K562 (cell line): Measurements from ENCODE around the gene FGF12. TPM values are rescaled to one million over a fixed set of nuclear protein-coding genes. Genes with fewer than 3 reads are reported as not detected.

ENCODE experiments used
- ATAC-seq: fragments of 200-7000 bp; cut with Tn5 transposase; 3 replicates; pipeline ENCODE4 v1.9.1; 2020; ENCODE audit warnings: moderate library complexity
- BruUV-seq: library from RNA; stranded (reverse); fragments of 400-500 nt; replicated peaks from 2 replicates; lab custom pipeline; 2021; lab: Mats Ljungman, UMichigan
- CTCF ChIA-PET: fragments of 300-600 bp; formaldehyde crosslinking; extraction: SDS; loops from one replicate; lab custom pipeline; 2021; ENCODE audit warnings: low intra/inter-chr PET ratio; lab: Yijun Ruan, JAX
- POLR2A ChIA-PET: fragments of 300-600, 350-650 bp; sonication (Branson Sonifier 250); formaldehyde crosslinking; extraction: SDS; loops from one replicate; lab custom pipeline; 2021; ENCODE audit warnings: antibody characterized with exemption, inconsistent platforms; lab: Yijun Ruan, JAX
- DNase-seq, 4 experiments: peaks; one replicate each; pipeline versions ENCODE4 v3.0.0 to v3.0.0-alpha.2; 2011 to 2018; ENCODE audit warnings: low spot score in 3 of 4, mixed read lengths in 3 of 4; ENCODE audit errors: extremely low read depth in 1 of 4
- FAIRE-seq: peaks from 2 replicates; lab custom pipeline; 2011; peaks lifted over from hg19 to GRCh38; lab: Jason Lieb, UNC
- H2AFZ ChIP-seq: 2 replicates; pipeline ENCODE4 v1.6.0; 2011; ENCODE audit warnings: low read depth, low read length, control low read depth, inconsistent platforms
- H3K27ac ChIP-seq: fragments of 200-600 bp; 3 replicates; pipeline ENCODE4 v1.8.0; 2011; ENCODE audit warnings: low read depth, mild to moderate bottlenecking, control low read depth, inconsistent platforms, low read length, moderate library complexity, mixed read lengths; ENCODE audit errors: extremely low read depth
- H3K27me3 ChIP-seq, 2 experiments: fragments of 300-600 bp in 1 of 2; 2 replicates in 1 of 2; 3 replicates in 1 of 2; pipeline versions ENCODE4 v1.6.0 to v1.8.0; 2011; ENCODE audit warnings: inconsistent platforms in 2 of 2, low read length in 2 of 2, mild to moderate bottlenecking in 1 of 2, mixed read lengths in 1 of 2, moderate library complexity in 1 of 2; ENCODE audit not compliant: control insufficient read depth in 2 of 2, insufficient read depth in 2 of 2
- H3K36me3 ChIP-seq: fragments of 300-600 bp; 3 replicates; pipeline ENCODE4 v1.8.0; 2011; ENCODE audit warnings: mild to moderate bottlenecking, low read length, inconsistent platforms; ENCODE audit not compliant: control insufficient read depth, insufficient read depth
- H3K4me1 ChIP-seq, 2 experiments: fragments of 200-600 bp in 1 of 2; replicated peaks in 1 of 2; 2 replicates in 1 of 2; 3 replicates in 1 of 2; pipeline versions ENCODE4 v1.5.1 to v1.8.0; 2011; ENCODE audit warnings: inconsistent platforms in 2 of 2, low read length in 2 of 2, mild to moderate bottlenecking in 1 of 2, mixed read lengths in 1 of 2, moderate library complexity in 1 of 2; ENCODE audit not compliant: control insufficient read depth in 2 of 2, insufficient read depth in 2 of 2
- H3K4me2 ChIP-seq: 2 replicates; pipeline ENCODE4 v1.6.1; 2011; ENCODE audit warnings: low read length, control low read depth, inconsistent platforms, mixed read lengths; ENCODE audit not compliant: insufficient read depth
- H3K4me3 ChIP-seq: fragments of 200-600 bp; sonication (generic), shearing (Covaris generic); 2 replicates; pipeline ENCODE4 v1.5.1; 2016; ENCODE audit warnings: control low read depth, inconsistent platforms
- H3K79me2 ChIP-seq: fragments of 200-600 bp; 3 replicates; pipeline ENCODE4 v1.8.0; 2011; ENCODE audit warnings: low read length, inconsistent platforms; ENCODE audit not compliant: control insufficient read depth, insufficient read depth
- H3K9ac ChIP-seq, 2 experiments: 2 replicates each; pipeline versions ENCODE4 v1.6.0 to v1.6.1; 2011; ENCODE audit warnings: low read depth in 2 of 2, low read length in 2 of 2, control low read depth in 1 of 2, inconsistent platforms in 1 of 2, mild to moderate bottlenecking in 1 of 2, mixed read lengths in 1 of 2; ENCODE audit not compliant: insufficient read depth in 1 of 2
- H3K9me1 ChIP-seq: one replicate; pipeline ENCODE4 v1.6.0; 2011; ENCODE audit warnings: inconsistent platforms, mild to moderate bottlenecking, low read length, moderate library complexity; ENCODE audit not compliant: control insufficient read depth, insufficient read depth
- H3K9me3 ChIP-seq: replicated peaks from 2 replicates; pipeline ENCODE4 v1.5.1; 2011; ENCODE audit warnings: low read depth, low read length, inconsistent platforms; ENCODE audit not compliant: control insufficient read depth, insufficient read depth
- H4K20me1 ChIP-seq: replicated peaks from 2 replicates; pipeline ENCODE4 v1.6.1; 2011; ENCODE audit warnings: low read length, inconsistent platforms, mixed read lengths; ENCODE audit not compliant: control insufficient read depth, insufficient read depth
- ARID1B ChIP-seq: fragments of 450-650 bp; IDR thresholded peaks from 2 replicates; pipeline ENCODE4 v1.6.1; 2016; ENCODE audit warnings: antibody characterized with exemption, mild to moderate bottlenecking, inconsistent platforms
- NR2F6 ChIP-seq: fragments of 450-650 bp; formaldehyde crosslinking; IDR thresholded peaks from 2 replicates; pipeline ENCODE4 v1.4.0; 2020; ENCODE audit warnings: mild to moderate bottlenecking
- RFX5 ChIP-seq: IDR thresholded peaks from 2 replicates; pipeline ENCODE4 v1.6.1; 2011; ENCODE audit warnings: low read depth, mild to moderate bottlenecking, improper control_type of control experiment, low read length
- RUNX1 ChIP-seq: sonication (generic); IDR thresholded peaks from 2 replicates; pipeline ENCODE4 v1.6.1; 2016; ENCODE audit warnings: antibody characterized with exemption, low read depth
- SIN3B ChIP-seq: fragments of 450-650 bp; IDR thresholded peaks from 2 replicates; pipeline ENCODE4 v1.6.1; 2017; ENCODE audit warnings: low read depth, mild to moderate bottlenecking, moderate library complexity
- SNIP1 ChIP-seq: fragments of 450-650 bp; IDR thresholded peaks from 2 replicates; pipeline ENCODE4 v1.7.1; 2017; ENCODE audit warnings: low read depth, mild to moderate bottlenecking
- TCFL5 ChIP-seq: fragments of 250-450 bp; sonication (Bioruptor Pico); conservative IDR thresholded peaks from 2 replicates; pipeline ENCODE4 v1.6.1; 2021; ENCODE audit warnings: mild to moderate bottlenecking, moderate library complexity, matching md5 sums
- ZNF277 ChIP-seq: fragments of 250-450 bp; sonication (Bioruptor Pico); IDR thresholded peaks from 2 replicates; pipeline ENCODE4 v1.8.0; 2022; ENCODE audit warnings: inconsistent platforms, mild to moderate bottlenecking, moderate library complexity, borderline replicate concordance
- WGBS: fragments of 100-300 bp; shearing (Covaris generic); methylation state at CpG from one replicate; pipeline ENCODE4 v1.1.6; 2016; ENCODE audit warnings: low coverage, mixed read lengths; ENCODE audit not compliant: insufficient coverage; ENCODE audit errors: missing lambda C conversion rate; 5-methylcytosine and 5-hydroxymethylcytosine counted together
- in situ Hi-C: fragments of 300-500 bp; cut with MboI; formaldehyde crosslinking; loops from 4 replicates; pipeline ENCODE4 v1.15.0; 2018; ENCODE audit warnings: inconsistent platforms, mixed read lengths
- intact Hi-C: fragments of 100-400 bp; cut with micrococcal nuclease; formaldehyde crosslinking; loops from 2 replicates; pipeline ENCODE4 v1.14.2; 2022
- polyA plus RNA-seq, 8 experiments: library from polyadenylated mRNA; depleted of rRNA in 4 of 8; stranded (reverse) in 5 of 8; unstranded in 3 of 8; fragments of >200 nt; fragmentation: Nextera tagmentation in 2 of 8; fragmentation: Illumina TruSeq in 1 of 8; extraction: Ambion mirVana in 2 of 8; extraction: Trizol in 1 of 8; gene quantifications; 2 replicates each; pipeline versions ENCODE4 v1.2.1 to v1.2.3, GENCODE V29; 2011 to 2014; ENCODE audit warnings: inconsistent platforms in 1 of 8, missing spikeins in 1 of 8
- total RNA-seq, 7 experiments: library from RNA; depleted of rRNA in 6 of 7; stranded (reverse); fragments of >200 nt in 6 of 7; fragmentation: Illumina TruSeq in 2 of 7; extraction: Trizol in 2 of 7; gene quantifications; 2 replicates each; pipeline versions ENCODE4 v1.2.1 to v1.2.3, GENCODE V29; 2011 to 2021; ENCODE audit warnings: low replicate concordance in 1 of 7
- TF ChIP-seq, protein P1 (sequence below): sonication (generic); formaldehyde crosslinking; IDR thresholded peaks from 2 replicates; pipeline ENCODE4 v1.8.1; 2022; ENCODE audit warnings: missing genetic modification reagents

The FGF12 gene
- total and polyA plus RNA-seq, 9 of the 15 experiments (the other 6 are each of a cell fraction or from before 2014, with no cell fraction given), result not detected

DNA sequence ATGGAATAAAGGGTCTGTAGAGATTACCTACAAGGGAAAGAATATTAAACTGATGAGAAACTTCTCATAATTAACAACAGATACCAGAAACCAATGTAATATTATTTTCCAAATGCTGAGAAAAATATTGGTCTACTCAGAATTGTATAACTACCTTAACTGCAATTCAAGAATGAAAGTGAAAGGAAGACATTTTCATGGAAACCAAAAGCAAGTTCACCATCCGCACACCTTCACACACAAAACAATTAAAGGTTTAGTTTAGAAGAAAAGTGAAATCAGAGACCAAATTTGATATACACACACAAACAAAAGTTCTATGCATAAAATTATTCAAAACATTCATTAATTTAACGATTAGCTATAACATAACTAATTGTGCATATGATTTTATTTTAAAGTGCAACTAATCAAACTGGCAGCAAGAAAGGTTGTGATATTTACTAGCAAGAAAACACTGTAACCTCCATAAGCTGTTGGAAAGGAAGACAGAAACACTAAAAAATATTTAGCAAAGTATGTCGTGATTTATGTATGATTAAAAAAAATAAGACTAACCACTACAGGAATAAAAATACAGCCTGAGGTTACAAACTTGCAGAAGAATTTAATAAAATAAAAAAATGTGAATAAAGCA lies 395.5 kb downstream of the FGF12 start:
- no peak overlapping the region for H3K4me3 ChIP-seq
- no peak overlapping the region for H3K27ac ChIP-seq
- H2AFZ ChIP-seq, result no peak overlapping the region
- intact Hi-C loops, result no loop called here
- H3K4me2 ChIP-seq, result no peak overlapping the region
- no peak overlapping the region for H3K9ac ChIP-seq
- H3K9me3 ChIP-seq, result no peaks in the 10 kb centered on the region
- ChIA-PET CTCF (no interaction called here), POLR2A (no interaction called here)
- no peaks in the 10 kb centered on the region for H3K36me3 ChIP-seq
- ATAC-seq (no peak), FAIRE-seq (no peak), DNase-seq (no peak)
- 0% methylated on average over 3 of the region's 3 CpGs for WGBS
- no peaks in the 10 kb centered on the region for H4K20me1 ChIP-seq
- no TSS peak for BruUV-seq
- no peaks in the 10 kb centered on the region for H3K4me1 ChIP-seq
- no peaks in the 10 kb centered on the region for H3K79me2 ChIP-seq
- in situ Hi-C loops, result no loop called here
- H3K27me3 ChIP-seq, result no peaks in the 10 kb centered on the region
- TF ChIP-seq ARID1B (no peak), ZNF277 (no peak), TCFL5 (no peak), RUNX1 (no peak), SIN3B (no peak), NR2F6 (CRISPR knock-in tag) (no peak), SNIP1 (no peak), RFX5 (no peak)
- TF ChIP-seq, protein P1, sequence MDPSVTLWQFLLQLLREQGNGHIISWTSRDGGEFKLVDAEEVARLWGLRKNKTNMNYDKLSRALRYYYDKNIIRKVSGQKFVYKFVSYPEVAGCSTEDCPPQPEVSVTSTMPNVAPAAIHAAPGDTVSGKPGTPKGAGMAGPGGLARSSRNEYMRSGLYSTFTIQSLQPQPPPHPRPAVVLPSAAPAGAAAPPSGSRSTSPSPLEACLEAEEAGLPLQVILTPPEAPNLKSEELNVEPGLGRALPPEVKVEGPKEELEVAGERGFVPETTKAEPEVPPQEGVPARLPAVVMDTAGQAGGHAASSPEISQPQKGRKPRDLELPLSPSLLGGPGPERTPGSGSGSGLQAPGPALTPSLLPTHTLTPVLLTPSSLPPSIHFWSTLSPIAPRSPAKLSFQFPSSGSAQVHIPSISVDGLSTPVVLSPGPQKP, result no peak
- no peaks in the 10 kb centered on the region for H3K9me1 ChIP-seq
